Tibial artery (tissue), 4 donors: Measurements from ENCODE around the gene CABLES1.
A peak's percentile ranks its signal among the peaks of the same experiment; 100 is the strongest.

Experiments
- DNase-seq, 2 donors: peaks; one replicate each; pipeline ENCODE4 v3.0.0-alpha.2; 2019
- H3K27ac ChIP-seq, 2 donors: fragments of 200-600 bp; sonication (generic) in 1 of 2; 1 replicate in 1 of 2; 2 replicates in 1 of 2; pipeline ENCODE4 v1.5.1; 2018 to 2019; ENCODE audit warnings: mild to moderate bottlenecking in 1 of 2
- H3K27me3 ChIP-seq, 2 donors: fragments of 200-600 bp; sonication (generic) in 1 of 2; one replicate each; pipeline versions ENCODE4 v1.5.1 to v1.6.0; 2016 to 2019
- H3K36me3 ChIP-seq, 3 donors: fragments of 200-600 bp; sonication (generic) in 2 of 3; one replicate each; pipeline ENCODE4 v1.5.1; 2016 to 2019; ENCODE audit warnings: mild to moderate bottlenecking in 2 of 3
- H3K4me1 ChIP-seq, 4 donors: fragments of 200-600 bp; sonication (generic) in 2 of 4; 1 replicate in 3 of 4; 2 replicates in 1 of 4; pipeline ENCODE4 v1.5.1; 2016 to 2019
- H3K4me3 ChIP-seq, 2 donors: fragments of 200-600 bp; sonication (generic) in 1 of 2; 1 replicate in 1 of 2; 2 replicates in 1 of 2; pipeline ENCODE4 v1.5.1; 2018 to 2019; ENCODE audit warnings: mild to moderate bottlenecking in 2 of 2
- H3K9me3 ChIP-seq, 3 donors: fragments of 200-600 bp; sonication (generic) in 1 of 3; one replicate each; pipeline ENCODE4 v1.5.1; 2016 to 2019
- CTCF ChIP-seq, 2 experiments: fragments of 200-600 bp in 1 of 2; fragments of 450-650 bp in 1 of 2; IDR thresholded peaks; one replicate each; pipeline ENCODE4 v1.5.1; 2017 to 2019; ENCODE audit warnings: antibody characterized with exemption in 2 of 2, mild to moderate bottlenecking in 1 of 2, moderate library complexity in 1 of 2
- intact Hi-C: fragments of 100-400 bp; cut with DNase I; formaldehyde crosslinking; loops from one replicate; pipeline ENCODE4 v1.15.0; 2023; ENCODE audit warnings: low total_unique reads

Gene CABLES1

GRCh38 chr18:23302851-23303527 is 167.7 kb downstream of the CABLES1 start:
- H3K27me3 ChIP-seq, result no peaks in the 10 kb centered on the region
- H3K9me3 ChIP-seq, result no peaks in the 10 kb centered on the region
- peaks cover 0 to 14% (median 6%) of the 10 kb centered on the region in 4 donors for H3K4me1 ChIP-seq
- no peak for DNase-seq
- peaks cover 0 to 4% (median 0%) of the 10 kb centered on the region in 3 donors for H3K36me3 ChIP-seq
- H3K27ac ChIP-seq, result peak overlapping the region in 1 of 2 donors; percentile 17
- no peak overlapping the region for H3K4me3 ChIP-seq
- no peak for TF ChIP-seq CTCF (IDR thresholded peaks at IDR 0.05)
- intact Hi-C loops, result no loop called here

- Histone ChIP-seq H3K9me3 (no peaks in the 10 kb centered on the region), H3K27ac (no peak overlapping the region), H3K4me1 (peaks cover 0 to 21% (median 6%) of the 10 kb centered on the region in 4 donors), H3K36me3 (no peaks in the 10 kb centered on the region), H3K27me3 (no peaks in the 10 kb centered on the region), H3K4me3 (no peak overlapping the region)
- DNase-seq, result no peak
- no peak for TF ChIP-seq CTCF (IDR thresholded peaks at IDR 0.05)
- intact Hi-C loops, result no loop called here
These were observed 171.5 kb downstream of the CABLES1 start for GRCh38 chr18:23306822-23307221.

- no peak for TF ChIP-seq CTCF (IDR thresholded peaks at IDR 0.05)
- H3K4me3 ChIP-seq, result no peak overlapping the region
- H3K36me3 ChIP-seq, result no peaks in the 10 kb centered on the region
- H3K27ac ChIP-seq, result no peak overlapping the region
- no peaks in the 10 kb centered on the region for H3K27me3 ChIP-seq
- intact Hi-C loops, result no loop called here
- no peaks in the 10 kb centered on the region for H3K9me3 ChIP-seq
- peaks cover 0 to 30% (median 9%) of the 10 kb centered on the region in 4 donors for H3K4me1 ChIP-seq
- no peak for DNase-seq
These were observed 172.4 kb downstream of the CABLES1 start for GRCh38 chr18:23307567-23308295.
